DOHH2 (cell line): Measurements from ENCODE around the gene ADAM10.

ENCODE experiments used
- CTCF ChIP-seq: fragments of 200-600 bp; sonication (generic); IDR thresholded peaks from one replicate; pipeline ENCODE4 v1.5.1; 2014; ENCODE audit warnings: antibody characterized with exemption, mild to moderate bottlenecking, low read depth, low read length; ENCODE audit not compliant: poor library complexity, severe bottlenecking
- EZH2phosphoT487 ChIP-seq: fragments of 200-600 bp; sonication (generic); IDR thresholded peaks from 2 replicates; pipeline ENCODE4 v1.6.1; 2017; ENCODE audit warnings: borderline replicate concordance, mild to moderate bottlenecking, antibody characterized with exemption, low read length, moderate library complexity, mixed read lengths

DNA sequence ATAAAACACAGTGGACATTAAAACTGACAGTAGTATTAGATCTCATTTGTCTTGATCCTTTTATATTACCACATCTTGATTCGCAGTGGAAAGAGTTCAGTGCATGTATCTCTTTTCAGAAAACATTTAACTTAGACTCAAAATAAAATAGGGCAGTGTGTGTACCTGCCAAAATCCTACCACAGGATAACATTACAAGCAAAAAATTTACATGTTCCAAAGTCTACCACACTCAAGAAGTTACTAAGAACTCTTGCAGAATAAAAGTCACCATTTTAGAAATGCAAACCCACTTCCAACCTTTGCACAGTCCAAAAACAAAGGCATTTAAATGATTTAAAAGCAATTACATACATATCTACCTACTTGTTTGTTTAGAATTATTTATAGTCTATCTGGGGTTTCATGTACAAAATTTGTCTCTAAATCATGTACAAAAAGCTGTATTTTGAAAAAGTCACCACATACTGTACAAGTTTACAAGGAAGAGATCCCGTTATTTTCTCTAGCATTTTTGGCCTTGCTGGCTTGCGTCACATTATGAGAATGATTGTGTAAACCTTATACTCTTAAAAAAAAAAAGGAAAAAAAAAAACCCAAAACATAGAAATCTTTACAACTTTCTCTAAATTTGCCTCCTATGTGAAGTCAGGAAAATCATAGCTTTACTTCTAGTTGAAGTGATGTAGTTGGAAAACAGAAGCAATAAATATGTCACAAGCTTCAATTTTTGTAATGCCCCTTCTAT, 153.8 kb downstream of the ADAM10 start:
- TF ChIP-seq CTCF, result no peak
- no peak for TF ChIP-seq EZH2phosphoT487
